ENCODE results near the gene CNGA3. TPM values are rescaled to one million over a fixed set of nuclear protein-coding genes. Genes with fewer than 3 reads are reported as not detected.

CNGA3 gene
- total and polyA plus RNA-seq, 7 experiments from 2014 or later, result not detected

DNA sequence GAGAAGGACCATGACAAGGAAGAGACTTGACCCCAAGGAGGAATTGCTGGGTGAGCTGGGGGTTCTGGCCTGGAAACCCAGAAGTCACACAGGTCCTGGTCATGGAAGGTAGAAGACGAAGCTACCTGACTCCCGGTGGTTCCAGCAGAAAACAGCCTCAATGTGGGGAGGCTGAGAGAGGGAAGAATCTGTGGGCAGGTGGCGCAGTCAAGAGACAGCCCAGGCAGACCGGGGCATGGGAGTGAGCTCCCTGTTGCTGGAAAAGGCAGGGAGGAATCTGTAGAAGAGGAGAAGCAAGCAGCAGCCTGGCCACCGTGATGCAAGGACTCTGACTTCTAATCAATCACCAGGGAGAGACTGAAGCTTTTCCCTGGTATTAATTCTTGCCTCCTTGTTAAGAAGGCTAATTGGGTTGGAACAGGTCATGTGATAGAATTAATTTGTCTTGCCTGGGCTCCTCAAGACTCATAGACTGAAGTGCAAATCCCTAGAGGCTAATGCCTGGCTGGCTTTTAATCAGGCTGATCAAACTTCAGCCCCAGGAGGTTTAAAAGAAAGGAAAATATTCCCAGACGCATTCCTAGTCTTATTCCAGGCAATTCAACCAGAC, 30.1 kb downstream of the CNGA3 start:
- H3K27ac ChIP-seq (ENCODE audit: low read depth, low read length), result no peak overlapping the region
- H3K9me3 Mint-ChIP-seq, result no peaks in the 10 kb centered on the region
- ChIA-PET CTCF (no interaction called here), POLR2A (no interaction called here)
- H3K4me1 Mint-ChIP-seq, result peaks cover 0 to 5% (median 0%) of the 10 kb centered on the region in 7 donors
- intact Hi-C loops (cut with micrococcal nuclease), result no loop called here
- H3K27ac Mint-ChIP-seq, result no peak overlapping the region
- ATAC-seq (no peak), DNase-seq (no peak)
- no peak overlapping the region for H3K4me3 ChIP-seq (ENCODE audit: low read length)
- no peaks in the 10 kb centered on the region for H3K9me3 ChIP-seq (ENCODE audit: control insufficient read depth in 2 of 3, low read length in 3 of 3)
- H3K4me3 Mint-ChIP-seq, result no peak overlapping the region
- H3K27me3 Mint-ChIP-seq, result peaks cover 9 to 34% (median 26%) of the 10 kb centered on the region in 5 donors
- no peaks in the 10 kb centered on the region for H3K27me3 ChIP-seq (ENCODE audit: control insufficient read depth in 2 of 2, insufficient read depth in 2 of 2, low read length in 2 of 2)
- H3K36me3 ChIP-seq (ENCODE audit: control insufficient read depth in 2 of 3, insufficient read depth in 3 of 3, low read length in 3 of 3), result no peaks in the 10 kb centered on the region
- H3K4me1 ChIP-seq (ENCODE audit: control insufficient read depth in 2 of 2, insufficient read depth in 2 of 2, low read length in 2 of 2), result no peaks in the 10 kb centered on the region
- no peaks in the 10 kb centered on the region for H3K36me3 Mint-ChIP-seq

DNA sequence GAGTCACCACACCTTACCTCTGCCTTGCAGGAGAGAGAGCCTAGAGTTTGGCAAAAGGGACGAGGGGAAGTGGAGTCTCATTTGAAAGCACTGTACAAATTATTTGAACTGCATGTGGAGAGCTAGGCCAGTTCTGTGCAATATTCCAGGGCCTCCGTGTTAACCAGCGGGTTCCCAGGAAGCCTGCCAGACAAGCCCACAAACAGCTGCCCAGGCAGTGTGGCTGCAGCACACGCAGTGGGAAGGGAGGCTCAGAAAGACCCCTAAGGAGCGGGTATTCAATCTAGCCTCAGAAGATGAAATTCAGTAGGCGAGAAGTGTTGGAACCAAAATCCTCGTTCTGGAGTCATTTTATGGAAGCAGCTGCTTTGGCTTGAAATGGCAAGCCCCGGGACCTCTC, 30.7 kb downstream of the CNGA3 start:
- CTCF ChIA-PET, result no interaction called here
- ATAC-seq (no peak), DNase-seq (no peak)
- no peak overlapping the region for H3K4me3 ChIP-seq (ENCODE audit: low read length)
- H3K36me3 ChIP-seq (ENCODE audit: control insufficient read depth in 2 of 3, insufficient read depth in 3 of 3, low read length in 3 of 3), result no peaks in the 10 kb centered on the region
- no peaks in the 10 kb centered on the region for H3K27me3 ChIP-seq (ENCODE audit: control insufficient read depth in 2 of 2, insufficient read depth in 2 of 2, low read length in 2 of 2)
- H3K4me1 Mint-ChIP-seq, result peaks cover 0 to 5% (median 0%) of the 10 kb centered on the region in 7 donors
- H3K9me3 Mint-ChIP-seq, result no peaks in the 10 kb centered on the region
- no peaks in the 10 kb centered on the region for H3K4me1 ChIP-seq (ENCODE audit: control insufficient read depth in 2 of 2, insufficient read depth in 2 of 2, low read length in 2 of 2)
- H3K27ac ChIP-seq (ENCODE audit: low read depth, low read length), result no peak overlapping the region
- H3K36me3 Mint-ChIP-seq, result no peaks in the 10 kb centered on the region
- H3K9me3 ChIP-seq (ENCODE audit: control insufficient read depth in 2 of 3, low read length in 3 of 3), result no peaks in the 10 kb centered on the region
- POLR2A ChIA-PET, result no interaction called here
- intact Hi-C loops (cut with micrococcal nuclease), result no loop called here
- H3K27me3 Mint-ChIP-seq, result peaks cover 11 to 32% (median 25%) of the 10 kb centered on the region in 5 donors
- no peak overlapping the region for H3K4me3 Mint-ChIP-seq
- no peak overlapping the region for H3K27ac Mint-ChIP-seq

DNA sequence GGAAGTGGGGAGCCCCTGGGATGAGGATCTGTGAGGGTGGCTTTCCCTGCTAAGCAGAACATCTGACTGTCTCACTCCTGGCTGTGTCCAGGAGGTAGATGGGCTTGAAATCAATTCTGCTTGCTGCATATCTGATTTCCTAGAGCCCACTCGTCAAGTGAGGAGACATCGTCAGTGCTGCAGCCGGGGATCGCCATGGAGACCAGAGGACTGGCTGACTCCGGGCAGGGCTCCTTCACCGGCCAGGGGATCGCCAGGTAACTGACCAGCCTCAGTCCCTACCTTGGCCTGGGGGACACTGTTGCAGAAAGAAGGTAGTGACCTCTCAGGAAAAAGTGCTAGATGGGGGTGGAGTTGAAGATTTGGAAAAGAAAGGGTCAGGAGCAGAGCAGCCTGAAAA, 31.3 kb downstream of the CNGA3 start:
- DNase-seq (no peak), ATAC-seq (no peak)
- H3K4me3 Mint-ChIP-seq, result no peak overlapping the region
- peaks cover 12 to 29% (median 24%) of the 10 kb centered on the region in 5 donors for H3K27me3 Mint-ChIP-seq
- Histone ChIP-seq H3K27me3 (ENCODE audit: control insufficient read depth in 2 of 2, insufficient read depth in 2 of 2, low read length in 2 of 2) (no peaks in the 10 kb centered on the region), H3K36me3 (ENCODE audit: control insufficient read depth in 2 of 3, insufficient read depth in 3 of 3, low read length in 3 of 3) (no peaks in the 10 kb centered on the region), H3K4me3 (ENCODE audit: low read length) (no peak overlapping the region), H3K27ac (ENCODE audit: low read depth, low read length) (no peak overlapping the region), H3K4me1 (ENCODE audit: control insufficient read depth in 2 of 2, insufficient read depth in 2 of 2, low read length in 2 of 2) (no peaks in the 10 kb centered on the region), H3K9me3 (ENCODE audit: control insufficient read depth in 2 of 3, low read length in 3 of 3) (no peaks in the 10 kb centered on the region)
- ChIA-PET POLR2A (interaction anchor here (0.6 kb wide), 1 partner anchor 612 kb away, joined by 3 read pairs; no protein-coding TSS in a partner anchor), CTCF (no interaction called here)
- H3K9me3 Mint-ChIP-seq, result no peaks in the 10 kb centered on the region
- no peak overlapping the region for H3K27ac Mint-ChIP-seq
- peaks cover 0 to 5% (median 0%) of the 10 kb centered on the region in 7 donors for H3K4me1 Mint-ChIP-seq
- intact Hi-C loops (cut with micrococcal nuclease), result no loop called here
- no peaks in the 10 kb centered on the region for H3K36me3 Mint-ChIP-seq

DNA sequence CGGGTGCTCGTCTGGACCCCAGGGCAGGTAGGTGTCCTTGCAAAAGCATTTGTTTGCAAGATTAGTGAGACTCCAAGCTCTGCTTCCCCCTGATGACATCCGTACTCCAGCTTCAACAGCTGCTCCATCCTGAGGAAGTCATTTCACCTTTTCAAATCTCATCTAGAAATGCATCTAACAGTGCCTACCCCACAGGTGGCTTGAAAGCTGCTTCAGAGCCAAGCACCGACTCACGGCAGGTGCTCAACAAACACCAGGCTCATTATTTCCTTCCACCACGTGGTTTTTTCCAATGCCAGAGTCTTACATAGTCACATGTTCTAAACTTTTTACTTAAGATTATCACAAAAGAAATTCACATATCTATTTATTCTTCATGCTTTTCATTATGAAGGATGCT, 31.9 kb downstream of the CNGA3 start:
- H3K4me3 Mint-ChIP-seq, result no peak overlapping the region

DNA sequence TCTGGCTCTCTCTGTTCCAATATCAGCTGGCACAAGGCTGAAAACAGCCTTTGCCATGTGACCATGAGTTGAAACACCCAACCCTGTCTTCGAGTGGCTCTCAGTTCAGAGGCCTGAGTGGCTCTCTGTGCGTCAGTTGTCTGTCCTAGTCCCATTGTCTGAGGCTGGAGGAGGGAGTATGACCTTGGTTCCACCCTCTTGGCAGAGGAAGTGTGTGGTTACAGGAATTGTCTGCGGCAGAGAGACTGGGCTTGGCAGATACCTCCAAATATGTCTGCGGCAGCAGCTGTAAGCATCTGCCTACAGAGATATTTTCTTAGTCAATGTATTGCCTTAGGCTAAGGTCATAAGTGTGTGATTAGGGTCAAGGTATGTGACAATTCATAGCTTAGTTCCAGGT, 32.6 kb downstream of the CNGA3 start:
- peaks cover 0 to 5% (median 0%) of the 10 kb centered on the region in 7 donors for H3K4me1 Mint-ChIP-seq
- POLR2A ChIA-PET, result interaction anchor here (1.3 kb wide), 1 partner anchor 572 kb away, joined by 3 read pairs; no protein-coding TSS in a partner anchor
- H3K36me3 Mint-ChIP-seq, result no peaks in the 10 kb centered on the region
- intact Hi-C loops (cut with micrococcal nuclease), result no loop called here
- Histone ChIP-seq H3K9me3 (ENCODE audit: control insufficient read depth in 2 of 3, low read length in 3 of 3) (no peaks in the 10 kb centered on the region), H3K4me3 (ENCODE audit: low read length) (no peak overlapping the region), H3K27ac (ENCODE audit: low read depth, low read length) (no peak overlapping the region), H3K4me1 (ENCODE audit: control insufficient read depth in 2 of 2, insufficient read depth in 2 of 2, low read length in 2 of 2) (no peaks in the 10 kb centered on the region), H3K27me3 (ENCODE audit: control insufficient read depth in 2 of 2, insufficient read depth in 2 of 2, low read length in 2 of 2) (no peaks in the 10 kb centered on the region), H3K36me3 (ENCODE audit: control insufficient read depth in 2 of 3, insufficient read depth in 3 of 3, low read length in 3 of 3) (no peaks in the 10 kb centered on the region)
- H3K27ac Mint-ChIP-seq, result no peak overlapping the region
- CTCF ChIA-PET, result interaction anchor here (1.5 kb wide), 1 partner anchor 572 kb away, joined by 4 read pairs; no protein-coding TSS in a partner anchor
- H3K9me3 Mint-ChIP-seq, result no peaks in the 10 kb centered on the region
- peaks cover 11 to 23% (median 13%) of the 10 kb centered on the region in 5 donors for H3K27me3 Mint-ChIP-seq
- no peak for ATAC-seq
- no peak for DNase-seq
- no peak overlapping the region for H3K4me3 Mint-ChIP-seq

More for the DNA sequence above, 31.9 kb downstream of the CNGA3 start:
- Histone ChIP-seq H3K27ac (ENCODE audit: low read depth, low read length) (no peak overlapping the region), H3K4me1 (ENCODE audit: control insufficient read depth in 2 of 2, insufficient read depth in 2 of 2, low read length in 2 of 2) (no peaks in the 10 kb centered on the region), H3K27me3 (ENCODE audit: control insufficient read depth in 2 of 2, insufficient read depth in 2 of 2, low read length in 2 of 2) (no peaks in the 10 kb centered on the region), H3K36me3 (ENCODE audit: control insufficient read depth in 2 of 3, insufficient read depth in 3 of 3, low read length in 3 of 3) (no peaks in the 10 kb centered on the region), H3K4me3 (ENCODE audit: low read length) (no peak overlapping the region), H3K9me3 (ENCODE audit: control insufficient read depth in 2 of 3, low read length in 3 of 3) (no peaks in the 10 kb centered on the region)
- ATAC-seq (no peak), DNase-seq (no peak)
- peak overlapping the region in 1 of 9 donors; percentile 59 for H3K27ac Mint-ChIP-seq
- no peaks in the 10 kb centered on the region for H3K36me3 Mint-ChIP-seq
- H3K4me1 Mint-ChIP-seq, result peaks cover 0 to 5% (median 0%) of the 10 kb centered on the region in 7 donors
- H3K9me3 Mint-ChIP-seq, result no peaks in the 10 kb centered on the region
- peaks cover 12 to 25% (median 17%) of the 10 kb centered on the region in 5 donors for H3K27me3 Mint-ChIP-seq
- CTCF ChIA-PET, result no interaction called here
- intact Hi-C loops (cut with micrococcal nuclease), result no loop called here
- POLR2A ChIA-PET, result no interaction called here

DNA sequence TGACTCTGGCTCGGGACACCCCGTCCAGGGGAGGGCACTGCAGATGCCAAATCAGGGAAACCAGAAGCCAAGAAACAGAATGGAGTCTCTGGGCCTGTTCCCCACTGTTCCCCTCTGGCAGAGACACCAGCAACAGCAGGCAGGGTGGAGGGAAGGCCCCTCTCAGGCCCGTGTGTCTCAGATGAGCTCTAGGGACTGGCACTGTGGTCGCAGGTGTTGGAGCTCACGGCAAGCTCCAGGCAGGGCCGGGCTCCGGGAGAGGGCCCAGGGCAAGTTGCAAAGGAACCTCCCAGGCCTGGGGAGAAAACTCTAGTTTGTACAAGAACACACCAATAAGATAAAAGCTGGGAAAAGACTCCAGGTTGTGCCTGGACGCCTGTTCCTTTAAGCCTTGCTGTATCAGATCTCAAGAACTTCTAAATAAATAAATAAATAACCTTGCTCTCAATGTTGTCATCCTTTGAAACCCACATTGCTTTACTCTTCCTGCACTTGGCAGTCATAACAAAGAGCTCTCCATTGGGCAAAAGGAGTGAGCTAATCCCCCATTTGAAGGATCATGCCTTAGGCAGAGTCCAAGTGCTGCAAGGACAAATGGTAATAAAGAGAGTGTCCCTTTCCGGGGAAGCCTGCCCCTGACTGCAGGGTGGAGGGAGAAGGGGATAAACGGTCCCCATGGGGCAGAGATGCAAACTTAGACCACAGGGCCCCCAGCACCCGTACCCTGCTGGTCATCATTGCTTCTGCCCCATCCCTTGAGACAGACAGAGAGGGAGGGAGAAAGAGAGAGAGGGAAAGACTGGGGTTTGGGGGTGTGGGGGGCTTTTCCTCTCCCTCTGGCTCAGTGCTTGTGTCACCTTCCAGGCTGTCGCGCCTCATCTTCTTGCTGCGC, 33.3 kb downstream of the CNGA3 start:
- H3K27me3 ChIP-seq (ENCODE audit: control insufficient read depth in 2 of 2, insufficient read depth in 2 of 2, low read length in 2 of 2), result no peaks in the 10 kb centered on the region
- peaks cover 4 to 18% (median 8%) of the 10 kb centered on the region in 5 donors for H3K27me3 Mint-ChIP-seq
- no peaks in the 10 kb centered on the region for H3K9me3 Mint-ChIP-seq
- intact Hi-C loops (cut with micrococcal nuclease), result no loop called here
- ChIA-PET CTCF (interaction anchor here (1.5 kb wide), 1 partner anchor 573 kb away, joined by 4 read pairs; no protein-coding TSS in a partner anchor), POLR2A (interaction anchor here (1.3 kb wide), 1 partner anchor 573 kb away, joined by 3 read pairs; no protein-coding TSS in a partner anchor)
- H3K9me3 ChIP-seq (ENCODE audit: control insufficient read depth in 2 of 3, low read length in 3 of 3), result no peaks in the 10 kb centered on the region
- no peaks in the 10 kb centered on the region for H3K36me3 ChIP-seq (ENCODE audit: control insufficient read depth in 2 of 3, insufficient read depth in 3 of 3, low read length in 3 of 3)
- H3K27ac Mint-ChIP-seq, result no peak overlapping the region
- DNase-seq (no peak), ATAC-seq (no peak)
- no peak overlapping the region for H3K4me3 ChIP-seq (ENCODE audit: low read length)
- no peak overlapping the region for H3K27ac ChIP-seq (ENCODE audit: low read depth, low read length)
- no peak overlapping the region for H3K4me3 Mint-ChIP-seq
- no peaks in the 10 kb centered on the region for H3K36me3 Mint-ChIP-seq
- H3K4me1 ChIP-seq (ENCODE audit: control insufficient read depth in 2 of 2, insufficient read depth in 2 of 2, low read length in 2 of 2), result no peaks in the 10 kb centered on the region
- H3K4me1 Mint-ChIP-seq, result peaks cover 0 to 5% (median 0%) of the 10 kb centered on the region in 7 donors

All from naive thymus-derived CD4-positive, alpha-beta T cell (primary cell).